A673 (cell line): ENCODE measurements around the gene MRPL57.

ENCODE experiments used
- CTCF ChIP-seq: fragments of 300-800, 200-600 bp; sonication (generic); conservative IDR thresholded peaks from 2 replicates; pipeline ENCODE4 v1.5.1; 2017; ENCODE audit warnings: low read depth, mild to moderate bottlenecking, antibody characterized with exemption, low read length, moderate library complexity, mixed read lengths
- EZH2 ChIP-seq: fragments of 200-600 bp; sonication (generic); IDR thresholded peaks from 2 replicates; pipeline ENCODE4 v1.6.1; 2017; ENCODE audit warnings: borderline replicate concordance, low read depth, mild to moderate bottlenecking, mixed read lengths, antibody characterized with exemption, low read length; ENCODE audit not compliant: poor library complexity, severe bottlenecking

- TF ChIP-seq CTCF (no peak), EZH2 (no peak)
These were observed 49.6 kb downstream of the MRPL57 start for GRCh38 chr13:21225841-21226581.
